Measurements from ENCODE around the gene KLHL10. TPM values are rescaled to one million over a fixed set of nuclear protein-coding genes. Genes with fewer than 3 reads are reported as not detected.

KLHL10 gene
- polyA plus RNA-seq, 1 of the 3 experiments (the other 2 are of a cell fraction), result 0.02 TPM

DNA sequence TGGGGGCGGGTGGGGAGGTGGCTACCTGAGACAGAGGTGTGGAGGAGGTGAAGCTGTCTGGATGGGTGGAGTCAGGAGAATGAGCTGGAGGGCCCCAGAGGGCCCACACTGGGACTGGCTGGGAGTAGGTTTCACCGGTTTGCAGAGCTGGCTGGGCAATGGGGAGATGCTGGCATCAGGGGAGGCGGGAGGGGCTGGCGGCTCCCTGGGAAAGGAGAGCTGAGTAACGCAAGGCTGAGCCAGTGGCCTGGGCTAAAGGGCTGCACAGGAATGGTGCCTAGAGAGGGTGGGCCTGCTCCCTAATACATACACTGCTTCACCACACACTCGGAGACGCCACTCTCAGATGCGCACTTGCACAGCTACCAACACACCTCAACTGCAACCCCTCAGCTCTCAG, 38.3 kb upstream of the KLHL10 start:
- Histone ChIP-seq H3K4me2 (no peak overlapping the region), H3K9me2 (no peaks in the 10 kb centered on the region), H2AFZ (ENCODE audit: low read depth) (no peak overlapping the region), H4K20me1 (ENCODE audit: insufficient read depth) (no peaks in the 10 kb centered on the region), H3F3A (replicated peaks; ENCODE audit: insufficient read depth) (no peaks in the 10 kb centered on the region), H3K9me3 (no peaks in the 10 kb centered on the region), H3K9ac (no peak overlapping the region), H3K4me3 (ENCODE audit: low read depth in 2 of 2, low read length in 1 of 2) (no peak overlapping the region), H3K79me2 (ENCODE audit: insufficient read depth) (no peaks in the 10 kb centered on the region), H3K27ac (ENCODE audit: low read depth in 2 of 2, low read length in 1 of 2) (no peak overlapping the region), H3K27me3 (ENCODE audit: insufficient read depth) (no peaks in the 10 kb centered on the region), H3K4me1 (ENCODE audit: control insufficient read depth in 1 of 2, insufficient read depth in 2 of 2, low read depth in 1 of 2, low read length in 1 of 2) (peaks cover 0 to 6% of the 10 kb centered on the region in 2 experiments; a peak in 1 of 4 replicates), H3K36me3 (replicated peaks in 1 of 2; ENCODE audit: control insufficient read depth in 1 of 2, insufficient read depth in 2 of 2, low read length in 1 of 2) (no peaks in the 10 kb centered on the region)
- DNase-seq, result no peak
- ChIA-PET CTCF (interaction anchor here (1.1 to 20.2 kb wide), 4 partner anchors 12 to 63 kb away, joined by 3 to 405 read pairs (median 38); partner anchors contain the start of genes HAP1, JUP and P3H4), POLR2A (no interaction called here)
- WGBS (ENCODE audit: low lambda C conversion rate), result 85% methylated on average over 8 of the region's 8 CpGs
- TF ChIP-seq YY1 (IDR thresholded peaks at IDR 0.05; ENCODE audit: low read depth) (no peak), JUND (IDR thresholded peaks at IDR 0.05) (no peak)
- TF ChIP-seq, protein P1, sequence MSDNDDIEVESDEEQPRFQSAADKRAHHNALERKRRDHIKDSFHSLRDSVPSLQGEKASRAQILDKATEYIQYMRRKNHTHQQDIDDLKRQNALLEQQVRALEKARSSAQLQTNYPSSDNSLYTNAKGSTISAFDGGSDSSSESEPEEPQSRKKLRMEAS (IDR thresholded peaks at IDR 0.05; ENCODE audit: low read depth), result no peak

- no peak overlapping the region for H3K9ac ChIP-seq
- H3K4me3 ChIP-seq (ENCODE audit: low read depth in 2 of 2, low read length in 1 of 2), result no peak overlapping the region
- H3K9me3 ChIP-seq, result no peaks in the 10 kb centered on the region
- no peaks in the 10 kb centered on the region for H3K79me2 ChIP-seq (ENCODE audit: insufficient read depth)
- H4K20me1 ChIP-seq (ENCODE audit: insufficient read depth), result no peaks in the 10 kb centered on the region
- CTCF ChIA-PET, result interaction anchor here (0.6 to 20.2 kb wide), 38 partner anchors 8 to 166 kb away, joined by 3 to 405 read pairs (median 7); partner anchors contain the start of genes CNP, HAP1, JUP and ODAD4
- H2AFZ ChIP-seq (ENCODE audit: low read depth), result no peak overlapping the region
- WGBS (ENCODE audit: low lambda C conversion rate), result 74% methylated on average over 8 of the region's 18 CpGs
- H3K27me3 ChIP-seq (ENCODE audit: insufficient read depth), result no peaks in the 10 kb centered on the region
- H3F3A ChIP-seq (replicated peaks; ENCODE audit: insufficient read depth), result no peaks in the 10 kb centered on the region
- H3K27ac ChIP-seq (ENCODE audit: low read depth in 2 of 2, low read length in 1 of 2), result no peak overlapping the region
- DNase-seq, result peak; percentile 18
- no peak overlapping the region for H3K4me2 ChIP-seq
- H3K36me3 ChIP-seq (replicated peaks in 1 of 2; ENCODE audit: control insufficient read depth in 1 of 2, insufficient read depth in 2 of 2, low read length in 1 of 2), result no peaks in the 10 kb centered on the region
- no peaks in the 10 kb centered on the region for H3K9me2 ChIP-seq
- no peak for TF ChIP-seq EZH2phosphoT487 (IDR thresholded peaks at IDR 0.05; ENCODE audit: borderline replicate concordance, low read depth)
- peaks cover 0 to 6% of the 10 kb centered on the region in 2 experiments; a peak in 1 of 4 replicates for H3K4me1 ChIP-seq (ENCODE audit: control insufficient read depth in 1 of 2, insufficient read depth in 2 of 2, low read depth in 1 of 2, low read length in 1 of 2)
- POLR2A ChIA-PET, result interaction anchor here (0.7 to 1.6 kb wide), 3 partner anchors 12 to 63 kb away, joined by 3 to 7 read pairs (median 5); partner anchors contain the start of gene JUP
Observed at GRCh38 chr17:41800601-41801373, 36.8 kb upstream of the KLHL10 start.

GRCh38 chr17:41801374-41802271, 36.0 kb upstream of the KLHL10 start:
- H3K9ac ChIP-seq, result no peak overlapping the region

More at GRCh38 chr17:41801374-41802271, 36.0 kb upstream of the KLHL10 start:
- no peaks in the 10 kb centered on the region for H4K20me1 ChIP-seq (ENCODE audit: insufficient read depth)
- no peaks in the 10 kb centered on the region for H3K27me3 ChIP-seq (ENCODE audit: insufficient read depth)
- CTCF ChIA-PET, result interaction anchor here (0.6 to 20.2 kb wide), 52 partner anchors 9 to 165 kb away, joined by 3 to 405 read pairs (median 4); partner anchors contain the start of genes CNP, FKBP10, HAP1 and JUP
- H3K4me3 ChIP-seq (ENCODE audit: low read depth in 2 of 2, low read length in 1 of 2), result peak overlapping the region in 1 of 2 experiments; percentile 43; a peak in 1 of 4 replicates
- peaks cover 0 to 6% of the 10 kb centered on the region in 2 experiments; a peak in 1 of 4 replicates for H3K4me1 ChIP-seq (ENCODE audit: control insufficient read depth in 1 of 2, insufficient read depth in 2 of 2, low read depth in 1 of 2, low read length in 1 of 2)
- TF ChIP-seq GABPA (IDR thresholded peaks at IDR 0.05; ENCODE audit: low read depth), result no peak
- no peak for TF ChIP-seq TCF12 (IDR thresholded peaks at IDR 0.05)
- peak; percentile 29 for TF ChIP-seq CHD2 (IDR thresholded peaks at IDR 0.05; ENCODE audit: low read length, partially characterized antibody)
- TF ChIP-seq RCOR1 (IDR thresholded peaks at IDR 0.05; ENCODE audit: low read length), result no peak
- TF ChIP-seq SMC3 (IDR thresholded peaks at IDR 0.05; ENCODE audit: low read depth, low read length), result peak; percentile 99
- no peak for TF ChIP-seq MXI1 (IDR thresholded peaks at IDR 0.05; ENCODE audit: low read depth, low read length)
- no peak for TF ChIP-seq NFIC (IDR thresholded peaks at IDR 0.05; ENCODE audit: borderline replicate concordance)
- TF ChIP-seq CTCF (IDR thresholded peaks at IDR 0.05), result peak; percentile 96
- peak; percentile 90 for TF ChIP-seq RAD21 (IDR thresholded peaks at IDR 0.05; ENCODE audit: low read length)
- TF ChIP-seq POLR2AphosphoS5 (IDR thresholded peaks at IDR 0.05; ENCODE audit: low read depth, low read length), result peak; percentile 59
- DNase-seq, result peak; percentile 89
- H3K4me2 ChIP-seq, result no peak overlapping the region
- H3K9me3 ChIP-seq, result no peaks in the 10 kb centered on the region
- no peak overlapping the region for H2AFZ ChIP-seq (ENCODE audit: low read depth)
- H3F3A ChIP-seq (replicated peaks; ENCODE audit: insufficient read depth), result no peaks in the 10 kb centered on the region
- no peaks in the 10 kb centered on the region for H3K79me2 ChIP-seq (ENCODE audit: insufficient read depth)
- POLR2A ChIA-PET, result interaction anchor here (0.7 to 1.6 kb wide), 3 partner anchors 12 to 64 kb away, joined by 3 to 7 read pairs (median 5); partner anchors contain the start of gene JUP
- H3K9me2 ChIP-seq, result no peaks in the 10 kb centered on the region
- no peak overlapping the region for H3K27ac ChIP-seq (ENCODE audit: low read depth in 2 of 2, low read length in 1 of 2)
- WGBS (ENCODE audit: low lambda C conversion rate), result 45% methylated on average over 7 of the region's 14 CpGs
- H3K36me3 ChIP-seq (replicated peaks in 1 of 2; ENCODE audit: control insufficient read depth in 1 of 2, insufficient read depth in 2 of 2, low read length in 1 of 2), result peaks cover 0 to 6% of the 10 kb centered on the region in 2 experiments

Measured in SK-N-SH (cell line).